Gastrocnemius medialis (tissue), 4 donors: Measurements from ENCODE around the gene ATRNL1.

ENCODE experiments used
- CTCF ChIP-seq, 5 experiments: fragments of 450-650 bp in 3 of 5; fragments of 200-600 bp in 2 of 5; sonication (generic) in 2 of 5; IDR thresholded peaks in 4 of 5; conservative IDR thresholded peaks in 1 of 5; 1 replicate in 4 of 5; 2 replicates in 1 of 5; pipeline ENCODE4 v1.5.1; 2016 to 2019; ENCODE audit warnings: antibody characterized with exemption in 5 of 5, mild to moderate bottlenecking in 3 of 5, moderate library complexity in 3 of 5
- POLR2A ChIP-seq, 2 donors: fragments of 450-650 bp; IDR thresholded peaks; one replicate each; pipeline ENCODE4 v1.6.1; 2017; ENCODE audit warnings: antibody characterized with exemption in 2 of 2, mild to moderate bottlenecking in 2 of 2, moderate library complexity in 2 of 2

- no peak for TF ChIP-seq CTCF (IDR thresholded peaks at IDR 0.05 in 4 of 5, conservative IDR thresholded peaks at IDR 0.05 in 1 of 5)
- no peak for TF ChIP-seq POLR2A (IDR thresholded peaks at IDR 0.05)
Observed at GRCh38 chr10:115957012-115957399, 863.8 kb downstream of the ATRNL1 start.
